Fibroblast of lung (primary cell): ENCODE results near the gene ZW10.

Experiments
- CTCF ChIP-seq, 2 donors: IDR thresholded peaks in 1 of 2; conservative IDR thresholded peaks in 1 of 2; 1 replicate in 1 of 2; 2 replicates in 1 of 2; pipeline ENCODE4 v1.5.1; 2011 to 2012; ENCODE audit warnings: low read length in 2 of 2, control low read depth in 1 of 2, inconsistent platforms in 1 of 2, low read depth in 1 of 2, mild to moderate bottlenecking in 1 of 2
- EZH2 ChIP-seq: IDR thresholded peaks from 2 replicates; pipeline ENCODE4 v1.5.1; 2012; ENCODE audit warnings: low read length, control low read depth, mild to moderate bottlenecking; ENCODE audit errors: missing control alignments

DNA sequence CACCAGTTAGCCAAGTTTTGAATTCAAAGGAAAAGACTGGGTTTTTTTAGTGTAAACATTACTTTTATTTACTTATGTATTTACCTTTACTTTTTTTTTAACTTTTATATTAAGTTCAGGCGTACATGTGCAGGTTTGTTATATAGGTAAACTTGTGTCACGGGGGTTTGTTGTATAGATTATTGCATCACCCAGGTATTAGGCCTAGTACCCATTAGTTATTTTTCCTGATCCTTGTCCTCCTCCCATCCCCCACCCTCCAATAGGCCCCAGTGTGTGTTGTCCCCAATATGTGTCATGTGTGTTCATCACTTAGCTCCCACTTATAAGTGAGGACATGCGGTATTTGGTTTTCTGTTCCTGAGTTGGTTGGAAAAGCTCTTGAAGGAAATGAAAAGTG lies 20.6 kb downstream of the ZW10 start:
- TF ChIP-seq CTCF (conservative IDR thresholded peaks at IDR 0.05 in 1 of 2, IDR thresholded peaks at IDR 0.05 in 1 of 2; ENCODE audit: low read depth in 1 of 2, low read length in 2 of 2), result no peak
- TF ChIP-seq EZH2, result no peak
